Adrenal gland (tissue), 12 donors: ENCODE results near the gene ITPR1. TPM values are rescaled to one million over a fixed set of nuclear protein-coding genes. Genes with fewer than 3 reads are reported as not detected.

Experiments used
- DNase-seq, 7 donors: peaks; one replicate each; pipeline ENCODE4 v3.0.0-alpha.2; 2019 to 2020
- H3K27ac ChIP-seq, 5 donors: fragments of 200-600 bp; sonication (generic) in 4 of 5; 1 replicate in 3 of 5; 2 replicates in 2 of 5; pipeline versions ENCODE4 v1.5.1 to v1.8.0; 2016 to 2020; ENCODE audit warnings: mild to moderate bottlenecking in 1 of 5
- H3K27me3 ChIP-seq: fragments of 200-600 bp; 2 replicates; pipeline ENCODE4 v1.8.0; 2021
- H3K36me3 ChIP-seq, 2 donors: fragments of 200-600 bp; replicated peaks in 1 of 2; 1 replicate in 1 of 2; 2 replicates in 1 of 2; pipeline versions ENCODE4 v1.5.1 to v1.8.0; 2018 to 2022
- H3K4me1 ChIP-seq, 2 donors: fragments of 200-600 bp; replicated peaks in 1 of 2; 1 replicate in 1 of 2; 2 replicates in 1 of 2; pipeline versions ENCODE4 v1.5.1 to v1.8.0; 2018 to 2021
- H3K4me3 ChIP-seq, 4 donors: fragments of 200-600 bp; sonication (generic) in 3 of 4; one replicate each; pipeline ENCODE4 v1.5.1; 2016 to 2018
- H3K9me3 ChIP-seq, 3 donors: fragments of 200-600 bp; sonication (generic) in 1 of 3; replicated peaks in 1 of 3; 1 replicate in 2 of 3; 2 replicates in 1 of 3; pipeline versions ENCODE4 v1.5.1 to v1.8.0; 2016 to 2021
- CTCF ChIP-seq, 6 experiments: fragments of 450-650 bp in 4 of 6; fragments of 200-600 bp in 2 of 6; sonication (generic) in 1 of 6; IDR thresholded peaks; 1 replicate in 5 of 6; 2 replicates in 1 of 6; pipeline versions ENCODE4 v1.5.1 to v1.8.0; 2016 to 2021; ENCODE audit warnings: antibody characterized with exemption in 6 of 6, mild to moderate bottlenecking in 2 of 6, moderate library complexity in 1 of 6
- POLR2A ChIP-seq, 2 donors: fragments of 450-650 bp; IDR thresholded peaks; one replicate each; pipeline ENCODE4 v1.6.1; 2017; ENCODE audit warnings: antibody characterized with exemption in 2 of 2, mild to moderate bottlenecking in 2 of 2, moderate library complexity in 1 of 2
- WGBS, 4 donors: extraction: QIAGEN DNeasy Blood & Tissue Kit in 2 of 4; methylation state at CpG; one replicate each; pipeline versions ENCODE4 v1.1.5 to v1.1.7; 2013 to 2017; 5-methylcytosine and 5-hydroxymethylcytosine counted together
- intact Hi-C, 2 donors: fragments of 100-400 bp; cut with DNase I; formaldehyde crosslinking; loops; one replicate each; pipeline versions ENCODE4 v1.14.1 to v1.15.0; 2022 to 2023
- polyA plus RNA-seq, 3 donors: library from polyadenylated mRNA; stranded (reverse); fragments of 200-250 nt in 2 of 3; fragments of 350-450 nt in 1 of 3; fragmentation: Illumina TruSeq in 1 of 3; extraction: RNeasy Lipid Tissue Mini Kit (QIAGEN cat#74804) in 1 of 3; gene quantifications; one replicate each; pipeline ENCODE4 v1.2.3, GENCODE V29; 2013 to 2014
- total RNA-seq, 9 donors: library from RNA; depleted of rRNA in 4 of 9; stranded (reverse); fragments of >200 nt in 4 of 9; fragments of 120-200 nt in 1 of 9; fragmentation: NEBNext Ultra II Directional in 1 of 9; extraction: Animal tissue kit (Norgen Biotek cat#: 25700) in 1 of 9; gene quantifications; one replicate each; pipeline versions ENCODE4 v1.1.0 to v1.2.4, GENCODE V29; 2013 to 2023
- donor health status: healthy with polysubstance abuse.
- donor health status: Bipolar disorder and iron deficiency.
- donor health status: DM: yes; HTN: yes; CAD: no.
- donor health status: DM: no; HTN: no; CAD: no.
- donor health status: DM: no; HTN: no; CAD: no.
- donor health status: DM: yes; HTN: yes; CAD: no.

Gene ITPR1
- total and polyA plus RNA-seq, 12 donors: 21.6 to 198 (median 76.6) TPM

- H3K27ac ChIP-seq: peak overlapping the region; percentile 8 to 87 (median 75)
- DNase-seq: peak; percentile 82 to 97 (median 93)
- H3K4me1 ChIP-seq: peaks cover 17 to 27% of the 10 kb centered on the region in 2 donors
- no peaks in the 10 kb centered on the region for H3K36me3 ChIP-seq
- intact Hi-C loops: no loop called here
- 24 to 39% (median 30%) methylated on average over 4 of the region's 4 CpGs for WGBS, 4 donors
- H3K4me3 ChIP-seq: no peak overlapping the region
- TF ChIP-seq POLR2A (IDR thresholded peaks at IDR 0.05) (peak in 1 of 2 donors; percentile 68), CTCF (IDR thresholded peaks at IDR 0.05) (no peak)
- no peaks in the 10 kb centered on the region for H3K9me3 ChIP-seq
- no peaks in the 10 kb centered on the region for H3K27me3 ChIP-seq
These were observed 279.1 kb downstream of the ITPR1 start for GRCh38 chr3:4772171-4772804.

- Histone ChIP-seq H3K4me1 (peaks cover 17 to 28% of the 10 kb centered on the region in 2 donors), H3K27ac (peak overlapping the region in 4 of 5 donors; percentile 55 to 87 (median 80)), H3K9me3 (no peaks in the 10 kb centered on the region), H3K27me3 (no peaks in the 10 kb centered on the region), H3K36me3 (no peaks in the 10 kb centered on the region), H3K4me3 (no peak overlapping the region)
- intact Hi-C loops: no loop called here
- WGBS, 4 donors: 80 to 93% (median 86%) methylated on average over 9 of the region's 9 CpGs
- TF ChIP-seq CTCF (IDR thresholded peaks at IDR 0.05): no peak
- no peak for TF ChIP-seq POLR2A (IDR thresholded peaks at IDR 0.05)
- no peak for DNase-seq
These were observed 279.7 kb downstream of the ITPR1 start for GRCh38 chr3:4772858-4773257.

GRCh38 chr3:4773583-4773982, 280.4 kb downstream of the ITPR1 start:
- intact Hi-C loops: no loop called here
- H3K4me1 ChIP-seq: peaks cover 17 to 28% of the 10 kb centered on the region in 2 donors
- no peaks in the 10 kb centered on the region for H3K9me3 ChIP-seq
- H3K27ac ChIP-seq: peak overlapping the region in 1 of 5 donors; percentile 85
- no peak for DNase-seq
- no peaks in the 10 kb centered on the region for H3K36me3 ChIP-seq
- no peaks in the 10 kb centered on the region for H3K27me3 ChIP-seq
- H3K4me3 ChIP-seq: no peak overlapping the region
- 92 to 96% (median 94%) methylated on average over 2 of the region's 2 CpGs for WGBS, 4 donors
- TF ChIP-seq CTCF (IDR thresholded peaks at IDR 0.05) (no peak), POLR2A (IDR thresholded peaks at IDR 0.05) (no peak)

GRCh38 chr3:4774531-4774930, 281.4 kb downstream of the ITPR1 start:
- H3K4me1 ChIP-seq: peaks cover 17 to 28% of the 10 kb centered on the region in 2 donors
- TF ChIP-seq CTCF (IDR thresholded peaks at IDR 0.05): no peak
- TF ChIP-seq POLR2A (IDR thresholded peaks at IDR 0.05): no peak
- H3K36me3 ChIP-seq: no peaks in the 10 kb centered on the region
- DNase-seq: no peak
- no peaks in the 10 kb centered on the region for H3K27me3 ChIP-seq
- no peak overlapping the region for H3K4me3 ChIP-seq
- no peaks in the 10 kb centered on the region for H3K9me3 ChIP-seq
- intact Hi-C loops: no loop called here
- no peak overlapping the region for H3K27ac ChIP-seq
- whole genome bisulfite sequencing, 4 donors: 87 to 95% (median 93%) methylated on average over 3 of the region's 3 CpGs
